Fibroblast of the aortic adventitia (primary cell): ENCODE data around the gene SDCCAG8. TPM values are rescaled to one million over a fixed set of nuclear protein-coding genes. Genes with fewer than 3 reads are reported as not detected.

ENCODE experiments used
- DNase-seq: peaks from one replicate; pipeline ENCODE4 v3.0.0-alpha.2; 2010; ENCODE audit warnings: low read depth
- H3K4me3 ChIP-seq: 2 replicates; pipeline ENCODE4 v1.5.1; 2011; ENCODE audit warnings: low read depth, mild to moderate bottlenecking, control low read depth, low read length, moderate library complexity
- total RNA-seq: library from RNA; depleted of rRNA; stranded (reverse); fragments of >200 nt; gene quantifications from 2 replicates; pipeline ENCODE4 v1.2.3, GENCODE V29; 2012; ENCODE audit warnings: low replicate concordance
- TF ChIP-seq, protein P1 (sequence below): IDR thresholded peaks from 2 replicates; pipeline ENCODE4 v1.5.1; 2011; ENCODE audit warnings: mild to moderate bottlenecking, low read length, control low read depth, inconsistent platforms; ENCODE audit not compliant: insufficient read depth

The SDCCAG8 gene
- total RNA-seq, 1 donor: 69.2 TPM

DNA sequence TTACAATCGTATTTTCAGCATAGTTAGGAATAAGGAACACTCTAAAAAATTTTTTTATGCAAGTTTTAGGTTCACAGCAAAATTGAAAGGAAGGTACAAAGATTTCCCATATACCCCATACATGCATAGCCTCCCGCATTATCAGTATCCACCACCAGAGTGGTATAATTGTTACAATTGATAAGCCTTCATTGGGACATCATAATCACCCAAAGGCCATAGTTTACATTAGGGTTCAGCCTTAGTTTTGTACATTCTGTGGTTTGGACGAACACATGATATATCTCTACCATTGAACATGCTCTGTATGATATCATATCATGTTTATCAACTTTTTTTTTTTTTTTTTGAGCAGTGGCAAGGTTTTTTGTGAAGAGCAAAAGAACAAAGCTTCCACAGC, 180.0 kb downstream of the SDCCAG8 start:
- H3K4me3 ChIP-seq: no peak overlapping the region
- DNase-seq: no peak
- TF ChIP-seq, protein P1, sequence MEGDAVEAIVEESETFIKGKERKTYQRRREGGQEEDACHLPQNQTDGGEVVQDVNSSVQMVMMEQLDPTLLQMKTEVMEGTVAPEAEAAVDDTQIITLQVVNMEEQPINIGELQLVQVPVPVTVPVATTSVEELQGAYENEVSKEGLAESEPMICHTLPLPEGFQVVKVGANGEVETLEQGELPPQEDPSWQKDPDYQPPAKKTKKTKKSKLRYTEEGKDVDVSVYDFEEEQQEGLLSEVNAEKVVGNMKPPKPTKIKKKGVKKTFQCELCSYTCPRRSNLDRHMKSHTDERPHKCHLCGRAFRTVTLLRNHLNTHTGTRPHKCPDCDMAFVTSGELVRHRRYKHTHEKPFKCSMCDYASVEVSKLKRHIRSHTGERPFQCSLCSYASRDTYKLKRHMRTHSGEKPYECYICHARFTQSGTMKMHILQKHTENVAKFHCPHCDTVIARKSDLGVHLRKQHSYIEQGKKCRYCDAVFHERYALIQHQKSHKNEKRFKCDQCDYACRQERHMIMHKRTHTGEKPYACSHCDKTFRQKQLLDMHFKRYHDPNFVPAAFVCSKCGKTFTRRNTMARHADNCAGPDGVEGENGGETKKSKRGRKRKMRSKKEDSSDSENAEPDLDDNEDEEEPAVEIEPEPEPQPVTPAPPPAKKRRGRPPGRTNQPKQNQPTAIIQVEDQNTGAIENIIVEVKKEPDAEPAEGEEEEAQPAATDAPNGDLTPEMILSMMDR: peak; percentile 23

DNA sequence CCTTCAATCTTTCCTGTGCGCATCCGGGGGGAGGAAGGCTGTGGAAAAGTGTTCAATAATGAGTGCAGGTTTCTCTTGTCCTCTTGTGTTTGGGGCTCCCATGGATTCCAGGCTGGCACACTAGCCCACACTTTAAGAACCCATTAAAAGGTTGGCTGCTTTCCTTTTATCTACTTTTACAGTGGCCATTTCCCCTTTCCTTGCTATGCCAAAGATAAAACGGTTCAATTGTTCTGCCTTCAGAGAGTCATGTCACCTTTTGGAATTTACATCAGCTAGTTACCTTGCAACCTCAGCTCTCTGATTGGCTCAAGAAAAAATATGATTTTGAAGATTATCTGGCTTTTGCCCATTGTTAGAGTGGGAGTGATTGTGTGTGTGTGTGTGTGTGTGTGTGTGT, 182.3 kb downstream of the SDCCAG8 start:
- no peak for DNase-seq
- H3K4me3 ChIP-seq: no peak overlapping the region
- TF ChIP-seq, protein P1: no peak

DNA sequence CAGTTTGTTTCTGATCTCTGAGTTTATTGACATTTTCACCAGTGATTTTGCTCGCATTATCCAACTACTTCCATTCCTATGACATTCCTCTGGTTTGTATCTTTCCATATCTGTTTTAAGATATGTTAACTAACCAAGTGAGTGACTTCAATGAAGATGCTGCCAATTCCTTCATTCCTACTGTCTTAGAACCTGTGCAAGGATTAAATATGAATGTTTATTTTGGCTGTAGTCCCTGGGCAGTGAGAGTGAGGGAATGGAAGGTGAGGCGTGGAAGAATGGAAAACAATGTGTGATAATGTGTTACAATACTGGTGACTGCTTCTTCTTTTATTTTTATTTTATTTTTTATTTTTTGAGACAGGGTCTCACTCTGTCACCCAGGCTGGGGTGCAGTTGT, 183.0 kb downstream of the SDCCAG8 start:
- DNase-seq: peak; percentile 58
- H3K4me3 ChIP-seq: no peak overlapping the region
- TF ChIP-seq, protein P1: no peak

DNA sequence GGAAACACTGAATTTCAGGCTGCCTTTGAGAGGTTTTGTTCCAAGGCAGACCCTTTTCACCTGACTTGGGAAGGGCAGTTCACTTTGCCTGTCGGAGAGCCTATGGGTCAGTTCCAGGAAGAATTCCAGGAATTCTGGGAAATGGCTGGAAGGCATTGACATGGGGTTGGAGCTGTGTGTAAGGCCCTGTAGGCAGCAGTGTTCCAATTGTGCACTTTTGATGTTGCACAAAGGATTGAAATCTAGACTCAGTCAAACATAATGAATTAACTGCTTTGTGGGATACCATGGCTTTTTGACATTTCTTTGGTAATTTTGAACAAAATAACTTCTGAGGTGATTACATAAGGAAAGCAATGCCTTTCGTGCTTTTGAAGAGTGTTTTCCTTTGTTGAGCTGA, 184.6 kb downstream of the SDCCAG8 start:
- no peak overlapping the region for H3K4me3 ChIP-seq
- no peak for DNase-seq
- TF ChIP-seq, protein P1: no peak

DNA sequence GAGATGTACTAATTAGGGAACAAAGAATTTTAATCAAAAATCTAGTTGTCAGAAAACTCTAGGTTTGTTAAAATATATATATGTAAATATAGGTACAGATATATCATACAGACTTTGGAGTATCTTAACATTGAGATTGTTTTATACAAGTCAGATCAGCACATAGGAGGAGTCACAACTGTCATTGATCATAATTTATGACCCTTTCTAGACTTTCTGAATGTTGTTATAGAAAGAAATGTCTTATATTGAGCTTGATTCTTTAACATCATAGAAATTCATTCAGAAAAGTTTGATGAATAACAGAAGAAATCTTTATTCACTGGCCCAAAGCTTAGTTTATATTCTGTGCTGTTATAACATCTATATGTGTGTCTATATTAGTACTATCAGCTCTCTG, 185.8 kb downstream of the SDCCAG8 start:
- TF ChIP-seq, protein P1: no peak
- H3K4me3 ChIP-seq: no peak overlapping the region
- DNase-seq: no peak

DNA sequence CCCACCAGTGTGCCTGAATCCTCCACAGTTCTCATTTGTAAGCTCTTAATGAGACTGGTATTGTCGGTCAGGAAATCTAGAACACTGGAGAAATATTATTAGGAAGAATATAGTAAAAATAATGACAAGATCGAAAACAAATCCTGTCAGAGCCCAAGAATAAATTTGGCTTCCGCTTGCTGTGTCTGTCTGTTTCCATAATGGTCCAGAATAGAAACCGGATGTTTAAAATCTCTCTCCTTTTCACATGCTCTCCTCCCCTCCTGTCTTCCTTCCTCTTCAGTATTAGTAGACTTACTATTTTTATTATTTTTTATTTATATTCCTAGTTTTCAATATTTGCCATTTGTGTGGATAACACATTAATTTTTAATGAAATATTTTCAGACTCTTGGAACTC, 187.7 kb downstream of the SDCCAG8 start:
- TF ChIP-seq, protein P1: no peak
- DNase-seq: no peak
- H3K4me3 ChIP-seq: no peak overlapping the region

DNA sequence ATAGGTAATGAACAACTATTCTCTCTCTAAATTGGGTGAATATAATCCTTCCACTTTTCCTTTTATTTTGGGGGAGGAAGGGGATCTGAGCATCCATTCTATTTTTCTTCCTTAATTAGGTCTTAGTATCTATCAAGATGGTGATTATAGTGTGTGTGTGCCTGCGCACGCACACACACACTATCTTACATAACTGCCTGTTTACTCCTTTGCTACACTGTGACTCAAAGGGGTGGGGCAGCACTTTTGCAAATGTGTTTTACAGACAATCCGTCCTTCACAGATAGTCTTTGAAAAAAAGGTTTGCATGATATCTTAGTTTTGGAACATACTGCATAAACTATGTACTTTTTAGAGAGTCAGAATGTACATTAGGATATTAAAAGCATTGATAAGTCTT, 191.5 kb downstream of the SDCCAG8 start:
- no peak overlapping the region for H3K4me3 ChIP-seq
- peak; percentile 73 for DNase-seq
- TF ChIP-seq, protein P1: no peak
